Right lung (tissue), 5 donors: ENCODE measurements around the gene QRFP. TPM values are rescaled to one million over a fixed set of nuclear protein-coding genes. Genes with fewer than 3 reads are reported as not detected.

ENCODE experiments used
- DNase-seq, 2 donors: peaks; one replicate each; pipeline ENCODE4 v3.0.0-alpha.2; 2013
- polyA plus RNA-seq, 5 donors: library from polyadenylated mRNA; unstranded; fragments of 120-200 nt; gene quantifications; one replicate each; pipeline versions ENCODE4 v1.2.1 to v1.2.3, GENCODE V29; 2013; ENCODE audit warnings: inconsistent platforms in 1 of 5, low replicate concordance in 1 of 5; ENCODE audit not compliant: insufficient read length in 5 of 5, insufficient read depth in 1 of 5

Gene QRFP
- polyA plus RNA-seq, 5 donors = 0.25 to 0.46 (median 0.37) TPM

DNA sequence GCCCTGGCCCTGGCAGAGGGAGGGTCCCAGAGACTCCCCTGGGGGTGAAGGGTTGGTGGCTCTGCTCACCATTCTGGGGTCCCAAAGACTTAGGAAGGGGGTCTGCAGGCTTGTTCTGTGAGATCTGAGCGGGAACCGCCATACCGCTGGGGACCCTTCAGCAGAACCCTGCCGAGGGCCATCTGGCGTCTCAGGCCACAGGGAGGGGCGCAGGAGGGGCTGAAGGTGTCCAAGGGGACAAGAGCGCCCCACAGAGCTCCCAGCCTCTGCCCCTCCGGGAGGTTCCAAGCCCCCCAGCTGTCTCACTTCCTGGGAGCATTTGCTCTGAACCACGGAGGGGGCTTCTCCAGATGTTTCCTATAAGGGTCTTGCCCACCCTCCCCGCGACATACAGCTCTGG lies 37.6 kb upstream of the QRFP start:
- no peak for DNase-seq

DNA sequence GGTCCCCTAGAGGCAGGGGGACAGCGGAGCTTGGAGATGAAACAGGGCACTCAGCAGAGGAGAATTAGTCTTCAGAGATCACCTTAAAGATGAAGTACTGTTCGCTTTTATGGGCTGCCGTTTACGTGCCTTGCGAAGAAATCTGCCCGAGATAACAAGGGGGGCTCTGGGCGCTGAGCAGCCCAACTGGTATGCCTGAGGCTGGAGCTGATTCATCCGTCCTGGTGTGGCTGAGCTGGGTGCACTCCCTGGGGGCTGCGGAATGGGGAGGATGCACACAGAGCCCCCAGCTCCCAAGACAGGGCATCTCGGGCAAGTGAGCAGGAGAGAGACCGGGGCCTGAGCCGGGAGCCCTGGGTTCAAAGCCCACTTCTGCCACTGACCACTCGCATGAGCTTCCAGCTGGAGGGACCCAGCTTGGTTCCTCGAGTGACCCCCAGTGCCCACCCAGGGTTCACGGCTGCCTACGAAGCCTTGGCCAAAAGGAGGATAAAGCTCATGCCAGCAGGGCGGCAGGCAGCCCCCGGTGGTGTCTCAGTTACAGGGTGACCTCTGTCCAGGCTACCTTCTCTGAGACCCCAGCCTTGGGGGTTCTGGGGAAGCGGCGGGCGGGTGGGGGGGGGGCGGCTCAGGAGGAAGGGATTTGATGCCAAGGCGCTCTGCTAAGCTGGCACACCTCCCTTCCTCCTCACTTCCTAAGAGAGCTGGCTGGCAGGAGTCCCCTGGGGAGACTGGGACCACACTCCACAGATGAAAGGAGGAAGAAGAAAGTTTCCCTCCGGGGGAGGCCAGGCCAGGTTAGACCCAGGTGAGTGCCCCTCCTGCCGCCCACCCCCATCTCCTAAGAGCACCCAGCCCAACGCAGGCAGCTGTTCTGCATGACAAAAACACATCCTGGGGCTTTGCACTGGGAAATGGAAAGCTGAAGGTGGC lies 36.8 kb upstream of the QRFP start:
- DNase-seq = no peak

DNA sequence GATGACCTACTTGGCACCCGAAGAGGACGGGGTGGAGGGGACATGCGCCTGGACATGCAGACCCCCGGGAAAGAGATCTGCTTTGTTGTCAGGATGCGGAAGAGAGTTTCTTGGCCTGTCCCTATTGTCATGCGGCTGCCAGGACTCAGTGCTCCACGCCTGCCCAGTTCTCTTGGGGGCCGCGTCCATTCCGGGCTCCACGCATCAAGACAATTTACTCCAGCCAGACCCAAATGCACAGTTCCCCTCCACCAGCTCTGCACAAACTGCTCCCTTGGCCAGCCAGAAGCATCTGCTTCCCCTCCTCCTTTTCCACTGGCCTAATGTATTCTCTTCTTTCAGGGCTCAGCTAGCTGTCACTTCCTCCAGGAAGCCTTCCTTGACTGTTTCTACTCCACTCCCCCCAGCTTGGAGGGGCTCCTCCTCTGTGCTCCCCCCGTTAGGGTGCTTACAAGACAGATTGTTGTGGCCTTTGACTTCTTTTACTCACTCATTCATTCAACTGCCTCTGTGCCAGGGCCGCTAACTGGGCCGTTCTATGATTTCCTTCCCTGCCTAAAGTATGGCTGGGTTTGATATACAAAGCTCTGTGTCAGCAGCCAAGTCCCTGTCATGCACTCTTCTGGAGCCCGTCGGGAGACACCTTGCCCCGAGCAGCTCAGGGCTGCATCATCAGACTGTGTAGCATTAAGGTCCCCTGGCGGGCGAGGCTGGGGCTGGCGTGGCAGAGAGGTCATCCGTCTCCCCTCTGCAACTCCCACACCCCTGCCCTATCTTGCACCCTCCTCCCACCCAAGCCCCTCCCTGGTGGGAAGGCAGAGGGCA lies 35.9 kb upstream of the QRFP start:
- DNase-seq = peak; percentile 83

DNA sequence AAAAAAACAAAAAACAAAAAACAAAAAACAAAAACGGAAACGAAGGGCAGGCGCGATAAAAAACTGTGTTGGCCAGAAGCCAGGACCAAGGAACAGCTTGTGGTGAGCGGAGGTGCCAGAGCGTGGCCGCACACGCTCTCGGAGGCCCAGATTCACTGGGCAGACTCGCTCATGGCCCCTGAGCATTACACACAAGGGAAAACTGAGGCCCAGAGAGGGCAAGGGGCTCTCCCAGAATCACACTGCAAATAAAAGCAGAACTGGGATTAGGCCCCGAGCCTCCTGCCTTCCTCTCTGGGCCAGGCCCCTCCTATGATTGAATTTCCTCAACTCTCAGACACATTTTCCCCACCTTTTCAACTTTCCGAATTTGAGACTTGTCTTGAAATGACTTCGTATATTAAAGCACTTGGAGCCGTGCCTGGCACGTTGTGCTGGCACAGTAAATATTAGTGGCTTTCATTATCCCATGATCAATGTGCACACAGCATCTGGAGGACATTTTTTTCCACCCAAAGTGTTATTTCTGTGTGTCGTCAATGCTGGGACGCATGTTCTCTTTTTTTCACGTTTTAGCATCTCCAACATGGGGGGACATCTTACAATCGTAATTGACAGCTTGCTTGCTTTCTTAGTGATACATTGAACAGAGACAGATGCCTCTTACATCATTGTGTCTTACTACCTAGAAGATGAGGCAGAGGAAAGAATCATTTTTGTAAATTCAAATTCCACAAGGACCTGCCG lies 35.1 kb upstream of the QRFP start:
- DNase-seq = no peak

DNA sequence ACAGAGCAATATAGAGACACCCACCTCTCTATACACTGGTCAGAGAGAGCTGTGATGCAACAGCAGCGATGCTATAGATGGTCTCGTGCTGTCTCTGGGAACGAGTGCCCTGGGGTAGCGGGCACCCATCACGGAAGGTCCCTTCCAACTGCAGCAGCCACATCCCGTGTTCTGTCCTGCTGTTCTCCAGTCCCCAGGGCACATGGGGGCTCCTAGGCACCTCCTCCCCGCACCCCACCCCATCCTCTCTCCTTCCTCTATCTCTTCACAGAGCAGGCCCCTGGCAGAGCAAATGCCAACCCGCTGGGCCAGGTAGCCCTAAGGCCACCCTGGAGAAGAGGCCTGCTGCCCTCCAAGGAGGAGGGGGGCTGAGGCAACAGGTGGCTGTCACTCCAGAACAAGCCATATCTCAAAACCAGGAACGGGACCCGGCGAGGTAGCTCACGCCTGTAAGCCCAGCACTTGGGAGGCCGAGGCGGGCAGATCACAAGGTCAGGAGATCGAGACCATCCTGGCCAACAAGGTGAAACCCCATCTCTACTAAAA lies 34.3 kb upstream of the QRFP start:
- no peak for DNase-seq

DNA sequence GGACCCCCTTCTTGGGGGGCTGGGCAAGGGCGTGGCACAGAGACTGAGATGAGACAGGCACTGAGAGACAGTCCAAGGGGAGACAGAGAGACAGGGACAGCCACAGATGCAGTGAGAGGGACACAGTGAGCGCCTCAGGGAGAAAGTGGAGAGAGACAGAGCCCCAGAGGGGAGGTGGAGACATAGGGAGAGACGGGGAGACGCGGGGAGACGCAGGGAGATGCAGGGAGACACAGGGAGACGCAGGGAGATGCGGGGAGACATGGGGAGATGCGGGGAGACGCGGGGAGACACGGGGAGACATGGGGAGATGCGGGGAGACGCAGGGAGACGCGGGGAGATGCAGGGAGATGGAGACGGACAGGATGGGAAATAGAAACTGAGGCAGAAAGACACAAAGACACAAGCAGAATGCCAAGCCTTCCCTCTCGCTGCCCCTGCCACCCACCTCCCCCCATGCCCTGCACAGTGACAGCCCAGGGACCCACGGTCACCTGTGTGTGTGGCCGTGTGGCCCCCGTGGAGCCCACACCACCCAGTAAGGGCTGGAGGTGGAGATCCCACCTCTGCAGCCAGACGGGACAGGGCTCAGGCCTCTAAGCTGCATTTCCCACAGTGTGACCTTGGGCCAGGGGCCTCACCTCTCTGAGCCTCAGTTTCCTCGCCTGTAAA lies 33.7 kb upstream of the QRFP start:
- no peak for DNase-seq

DNA sequence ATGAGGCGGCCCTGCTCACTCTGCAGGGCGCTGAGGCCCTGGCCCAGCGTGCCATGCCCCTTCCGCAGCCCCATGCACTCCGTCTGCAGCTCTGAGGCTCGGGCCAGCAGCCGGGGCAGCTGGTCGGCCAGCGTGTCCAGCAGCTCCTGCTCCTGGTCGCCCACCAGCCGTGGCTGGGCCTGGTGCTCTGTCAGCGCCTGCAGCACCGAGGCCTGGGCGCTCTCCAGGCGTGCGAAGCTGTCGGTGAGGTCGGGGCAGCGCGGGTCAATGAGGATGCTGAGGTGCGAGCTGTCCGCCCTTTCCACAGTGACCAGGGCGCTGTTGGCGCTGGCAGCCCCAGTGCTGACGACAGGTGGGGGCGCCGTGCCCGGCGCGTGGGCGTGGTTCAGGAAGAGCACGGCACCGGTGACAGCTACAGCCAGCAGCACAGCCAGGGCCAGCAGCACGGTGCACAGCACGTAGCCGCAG lies 33.0 kb upstream of the QRFP start:
- no peak for DNase-seq

DNA sequence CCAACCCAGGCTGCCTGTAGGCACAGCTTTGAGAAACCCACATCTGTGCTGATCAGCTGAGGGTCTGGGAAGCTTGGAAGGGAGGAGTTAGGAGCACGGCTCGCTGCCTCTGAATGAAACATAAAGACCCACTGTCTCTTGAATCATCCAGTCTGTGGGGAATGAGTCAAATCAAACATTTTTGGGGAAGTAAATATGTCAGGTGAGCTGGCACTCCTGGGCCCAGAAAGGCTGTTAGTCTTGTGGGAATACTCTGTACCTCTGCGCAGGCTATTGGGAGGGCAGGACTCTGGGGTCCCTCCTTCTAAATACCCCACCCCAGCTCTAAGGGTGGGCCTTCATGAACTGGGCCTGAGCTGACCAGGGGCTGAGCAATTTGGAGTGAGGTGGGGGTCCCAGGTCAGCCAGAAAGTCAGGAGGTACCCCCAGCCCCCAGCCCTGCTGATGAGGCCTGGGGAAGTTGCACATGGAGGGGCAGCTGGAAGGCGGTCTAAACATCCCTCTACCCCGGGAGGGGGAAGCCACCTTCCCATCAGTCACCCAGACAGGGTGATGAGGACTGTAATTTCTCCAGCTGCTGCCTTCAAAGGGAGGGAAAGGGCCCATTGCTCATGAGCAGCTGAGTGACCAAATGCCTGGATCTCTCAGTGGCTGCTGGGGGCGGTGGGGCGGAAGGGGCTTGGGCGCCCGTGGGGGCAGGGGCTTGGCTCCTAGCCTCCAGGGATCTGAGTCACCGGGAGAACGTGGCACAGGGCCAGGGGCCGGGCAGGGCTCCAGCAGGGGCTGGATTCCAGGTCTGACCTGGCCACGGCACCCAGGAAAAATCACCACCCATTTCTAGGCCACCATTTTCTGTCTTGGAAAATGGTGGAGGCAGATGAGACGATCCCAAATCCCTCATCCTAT lies 31.6 kb upstream of the QRFP start:
- DNase-seq = no peak

DNA sequence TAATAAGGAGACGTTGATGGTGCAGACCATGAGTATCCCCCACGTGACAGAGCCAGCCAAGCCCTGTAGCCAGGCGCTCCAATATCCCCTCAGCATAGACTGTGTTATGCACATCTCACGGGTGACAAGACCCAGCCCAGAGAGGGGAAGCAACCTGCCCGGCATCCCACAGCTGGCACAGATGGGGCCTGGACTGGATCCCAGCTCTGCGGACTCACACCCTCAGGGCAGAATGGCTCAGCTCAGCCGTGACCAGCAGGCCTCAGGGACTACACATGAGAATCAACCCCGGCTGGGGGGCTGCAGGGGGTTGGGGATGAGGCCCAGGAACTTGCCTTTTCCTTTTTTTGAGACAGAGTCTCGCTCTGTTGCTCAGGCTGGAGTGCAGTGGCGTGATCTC lies 30.7 kb upstream of the QRFP start:
- no peak for DNase-seq

DNA sequence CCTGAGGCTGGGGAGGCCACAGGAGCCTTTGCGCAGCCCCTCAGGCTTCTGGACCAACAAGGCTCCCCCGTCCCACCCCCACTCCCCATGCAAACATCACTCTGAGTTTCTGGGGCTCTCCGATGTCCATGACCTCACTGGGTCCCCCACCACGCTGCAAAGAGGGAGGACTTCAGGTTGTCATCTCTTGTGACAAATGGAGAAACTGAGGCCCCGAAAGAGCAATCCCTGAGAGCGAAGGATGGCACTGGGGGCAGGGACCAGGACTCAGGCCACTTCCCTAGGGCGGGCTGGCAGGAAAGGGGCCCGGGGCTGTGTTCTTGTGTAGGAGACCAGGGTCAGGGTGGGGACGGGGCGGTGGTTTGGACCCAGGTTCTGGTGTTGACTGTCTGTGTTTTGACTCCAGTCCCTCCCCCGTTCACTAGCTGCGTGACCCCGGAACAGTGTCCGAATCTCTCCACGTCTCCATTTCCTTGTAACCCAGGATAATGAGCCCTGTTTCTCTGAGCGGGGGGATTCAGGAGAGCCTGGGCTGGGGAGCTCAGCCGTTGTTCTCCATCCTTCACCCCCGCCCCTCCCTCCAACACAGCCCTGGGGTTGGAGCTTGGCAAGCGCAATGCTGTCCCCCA lies 28.6 kb upstream of the QRFP start:
- no peak for DNase-seq

DNA sequence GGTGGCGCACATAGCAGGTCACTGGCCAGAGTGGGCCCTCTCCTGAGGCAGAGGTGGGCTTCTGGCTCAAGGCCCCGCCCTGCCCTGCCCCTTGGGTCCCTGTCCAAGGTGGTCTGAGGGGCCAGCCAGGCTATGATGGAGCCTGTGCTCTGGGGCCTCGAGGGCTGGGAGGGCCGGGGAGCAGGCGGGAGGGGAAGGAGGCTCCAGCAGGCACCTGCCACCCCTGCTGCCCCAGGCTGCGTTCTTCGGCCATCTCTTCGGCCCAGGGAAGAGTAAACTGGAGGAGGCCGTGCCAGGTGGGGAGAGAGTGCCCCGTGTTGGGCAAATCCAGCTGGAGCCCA lies 27.8 kb upstream of the QRFP start:
- no peak for DNase-seq

DNA sequence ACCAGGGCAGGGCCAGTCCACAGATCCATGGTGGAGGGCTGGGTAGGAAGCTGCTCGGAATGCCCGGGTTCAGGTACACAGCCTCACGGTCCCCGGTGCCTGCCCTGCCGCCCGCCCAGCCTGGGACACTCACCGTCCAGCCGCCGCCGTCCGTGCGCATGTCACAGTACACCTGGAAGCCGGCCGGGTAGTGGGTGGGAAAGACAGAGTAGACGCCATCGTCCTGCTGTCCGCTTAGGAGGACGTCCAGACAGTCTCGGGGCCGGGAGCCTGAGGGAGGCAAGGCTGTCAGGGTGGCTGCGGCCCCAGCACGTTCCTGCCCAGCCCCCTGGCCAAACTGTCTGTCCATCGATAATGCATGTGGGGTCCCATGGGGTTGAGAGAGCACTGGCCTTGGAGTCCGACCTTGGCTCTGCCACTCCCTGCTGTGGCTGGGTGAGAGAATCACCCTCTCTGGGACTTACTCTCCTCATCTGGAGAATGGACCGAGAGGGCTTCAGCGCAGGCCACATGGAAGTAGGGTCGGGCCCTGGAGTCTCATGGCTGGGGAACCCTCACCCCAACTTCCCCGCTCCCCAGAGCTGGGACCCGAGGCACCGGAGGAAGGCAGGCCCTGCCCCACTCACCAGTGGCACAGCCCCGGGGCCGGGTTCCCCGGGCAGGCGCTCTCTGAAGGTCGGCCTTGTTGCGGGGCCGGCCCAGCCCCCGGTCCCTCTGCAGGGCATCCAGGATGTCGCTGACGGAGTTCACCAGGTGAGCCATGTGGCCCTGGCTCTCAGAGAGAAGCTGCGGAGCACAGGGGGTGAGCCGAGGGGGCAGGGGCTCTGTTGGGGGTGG lies 27.2 kb upstream of the QRFP start:
- no peak for DNase-seq

DNA sequence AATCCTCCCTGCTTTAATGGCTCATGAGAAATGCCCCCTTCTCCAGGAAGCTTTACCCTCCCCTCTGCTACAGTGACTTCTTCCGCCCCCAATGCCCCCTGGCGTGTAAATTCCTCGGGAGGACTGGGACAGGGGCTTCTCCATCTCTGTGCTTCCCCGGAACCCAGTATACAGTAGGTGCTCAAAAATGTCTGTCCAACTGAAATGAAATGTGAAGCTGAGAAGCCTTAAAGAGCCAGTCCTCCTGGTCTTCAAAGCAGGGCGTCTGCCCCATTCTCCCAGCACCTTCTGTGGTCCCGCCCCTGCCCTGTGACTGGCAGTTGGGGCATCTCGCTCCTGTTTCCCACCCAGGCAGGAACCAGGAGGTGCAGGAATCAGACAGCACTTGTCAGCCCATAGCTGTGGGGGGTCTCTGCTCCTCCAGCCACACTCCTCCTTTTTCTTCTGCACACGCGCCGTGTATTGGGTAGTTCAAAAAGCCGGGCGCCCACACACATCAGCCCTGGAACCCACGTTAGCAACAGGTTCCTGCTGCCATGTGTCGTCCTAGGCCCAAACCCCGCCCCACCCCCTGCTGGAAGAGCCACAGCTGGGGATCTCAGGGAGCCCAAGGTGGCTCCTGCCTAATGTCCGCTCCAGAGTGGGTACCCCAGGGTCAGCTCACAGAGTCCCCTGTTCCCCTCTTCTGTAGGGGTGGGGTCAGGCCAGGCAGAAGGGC lies 26.4 kb upstream of the QRFP start:
- DNase-seq = no peak

DNA sequence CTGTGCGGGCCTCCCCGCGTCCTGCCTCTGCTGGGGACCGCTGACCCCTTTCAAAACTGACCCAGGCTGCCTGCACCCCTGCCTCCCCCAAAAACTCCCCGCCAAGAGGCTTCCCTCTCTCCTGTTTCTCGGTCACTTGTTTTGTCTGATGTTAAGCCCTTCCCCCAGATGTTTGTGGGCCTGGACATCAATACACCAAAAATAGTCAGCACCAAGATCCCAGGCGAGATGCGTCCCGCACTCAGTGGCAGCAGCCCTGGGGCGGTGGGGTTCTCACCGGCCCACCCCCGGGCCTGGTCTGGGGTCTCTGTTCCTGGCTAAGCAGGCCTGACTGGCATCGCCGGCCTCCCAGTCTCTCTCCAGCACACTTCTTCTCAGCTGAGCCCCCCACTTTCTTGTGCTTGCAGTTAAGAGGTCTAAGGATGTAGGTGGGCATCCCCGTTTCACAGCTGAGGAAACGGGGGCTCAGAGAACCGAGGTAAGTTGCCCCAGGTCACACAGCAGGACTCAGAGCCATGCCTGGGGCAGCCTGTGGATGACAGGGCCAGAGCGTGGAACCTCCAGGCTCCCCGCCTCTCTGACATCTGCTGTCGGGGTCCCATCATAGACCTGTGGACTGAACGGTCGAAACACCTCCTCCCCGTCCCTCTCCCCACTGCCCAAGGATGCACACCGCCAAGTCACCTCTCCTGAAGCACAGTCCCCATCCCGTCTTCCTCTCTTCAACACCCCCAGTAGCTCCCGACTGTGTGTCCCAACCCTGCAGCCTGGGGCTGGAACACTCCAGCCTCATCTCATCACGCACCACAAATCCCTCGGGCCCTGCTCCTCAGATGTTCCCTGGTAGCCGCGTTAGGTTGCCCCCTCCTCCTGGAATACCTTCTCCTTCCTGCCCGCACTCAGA lies 25.6 kb upstream of the QRFP start:
- no peak for DNase-seq

DNA sequence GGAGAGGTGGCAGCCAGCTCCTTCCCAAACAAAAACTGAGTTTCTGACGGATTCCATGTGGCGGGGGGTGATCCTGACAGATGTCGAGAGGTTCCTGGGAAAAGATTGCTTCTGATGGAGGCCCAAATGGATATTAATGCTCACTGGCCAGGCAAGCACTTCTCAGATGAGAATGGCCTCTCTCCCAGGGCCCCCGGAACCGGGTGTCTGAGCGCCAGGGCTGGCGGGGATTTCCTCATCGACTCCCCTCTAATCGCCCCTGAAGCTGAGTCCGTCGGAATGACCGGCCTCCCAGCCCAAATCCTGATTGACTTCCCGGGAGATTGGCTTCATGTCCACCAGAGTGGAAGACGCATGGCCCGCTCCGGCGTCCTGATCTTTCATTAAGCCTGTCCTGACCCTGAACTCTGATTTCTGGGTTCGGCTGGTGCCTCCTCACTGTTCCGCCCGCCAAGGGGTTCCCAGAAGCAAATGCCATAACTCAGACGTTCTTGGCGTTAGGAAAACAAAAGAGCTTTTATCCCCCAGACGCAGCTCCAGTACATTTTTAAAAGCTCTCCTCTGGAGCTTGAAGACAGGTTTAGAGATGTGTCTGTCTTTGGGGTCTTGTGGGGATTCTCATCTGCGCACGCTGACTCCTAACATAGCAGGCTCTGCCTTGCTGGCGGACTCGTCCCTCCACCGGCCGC lies 24.8 kb upstream of the QRFP start:
- DNase-seq = no peak

DNA sequence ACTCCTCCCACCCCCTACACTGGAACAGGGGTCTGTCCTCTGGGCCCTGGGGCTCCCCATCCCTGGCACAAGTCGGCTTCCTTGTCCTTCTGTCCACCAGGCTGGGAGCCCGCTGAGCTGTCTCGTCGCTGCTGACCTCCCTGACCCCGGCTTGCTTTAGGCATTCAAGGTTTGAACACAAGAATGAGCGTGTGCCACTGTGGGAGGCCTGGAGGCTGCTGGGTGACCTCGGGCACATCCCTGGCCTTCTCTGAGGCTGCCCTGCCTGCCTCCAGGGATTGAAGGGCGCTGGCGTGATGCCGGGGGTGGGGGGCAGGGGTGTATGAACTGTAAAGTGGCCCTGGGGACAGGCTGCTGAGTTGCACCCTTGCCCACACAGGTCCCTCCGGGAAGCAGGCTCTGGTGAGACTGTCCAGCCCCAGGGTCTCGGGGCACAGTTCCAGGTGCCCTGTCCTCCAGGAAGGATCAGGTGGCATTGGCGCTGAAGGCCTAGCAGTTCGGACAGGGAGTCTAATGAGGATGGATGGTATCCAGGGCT lies 24.2 kb upstream of the QRFP start:
- DNase-seq = no peak
